Lower leg skin (tissue), 3 donors: ENCODE data around the gene KIF1A.

Experiments used
- CTCF ChIP-seq, 3 donors: fragments of 450-650 bp; IDR thresholded peaks; one replicate each; pipeline ENCODE4 v1.5.1; 2016; ENCODE audit warnings: antibody characterized with exemption in 3 of 3, mild to moderate bottlenecking in 3 of 3, moderate library complexity in 2 of 3
- POLR2A ChIP-seq, 2 donors: fragments of 450-650 bp; IDR thresholded peaks; one replicate each; pipeline ENCODE4 v1.6.1; 2016 to 2017; ENCODE audit warnings: antibody characterized with exemption in 2 of 2, mild to moderate bottlenecking in 1 of 2, moderate library complexity in 1 of 2

GRCh38 chr2:240701091-240701735 is 118.8 kb downstream of the KIF1A start:
- no peak for TF ChIP-seq CTCF (IDR thresholded peaks at IDR 0.05)
- no peak for TF ChIP-seq POLR2A (IDR thresholded peaks at IDR 0.05)
